H1 (cell line): ENCODE measurements around the gene NEU3.

Experiments
- CTCF ChIP-seq, 3 experiments: IDR thresholded peaks; 1 replicate in 2 of 3; 2 replicates in 1 of 3; pipeline versions ENCODE4 v1.5.1 to v1.6.1; 2011; ENCODE audit warnings: low read length in 3 of 3, mild to moderate bottlenecking in 3 of 3, inconsistent platforms in 2 of 3, low read depth in 1 of 3, moderate library complexity in 1 of 3; ENCODE audit not compliant: insufficient read depth in 1 of 3; ENCODE audit errors: control extremely low read depth in 1 of 3
- EP300 ChIP-seq, 2 experiments: IDR thresholded peaks; 1 replicate in 1 of 2; 2 replicates in 1 of 2; pipeline ENCODE4 v1.6.1; 2011 to 2012; ENCODE audit warnings: low read depth in 2 of 2, low read length in 2 of 2, mild to moderate bottlenecking in 2 of 2, borderline replicate concordance in 1 of 2, inconsistent platforms in 1 of 2, moderate library complexity in 1 of 2
- EZH2 ChIP-seq: fragments of 200-600 bp; sonication (generic); IDR thresholded peaks from 2 replicates; pipeline ENCODE4 v1.7.1; 2012; ENCODE audit warnings: low read depth, mild to moderate bottlenecking, moderate library complexity, low read length, inconsistent platforms; ENCODE audit not compliant: severe bottlenecking
- POLR2A ChIP-seq, 2 experiments: IDR thresholded peaks; 1 replicate in 1 of 2; 2 replicates in 1 of 2; pipeline ENCODE4 v1.6.1; 2011; ENCODE audit warnings: low read depth in 2 of 2, low read length in 2 of 2, mild to moderate bottlenecking in 2 of 2; ENCODE audit errors: control extremely low read depth in 1 of 2
- POLR2AphosphoS5 ChIP-seq: IDR thresholded peaks from 2 replicates; pipeline ENCODE4 v1.6.1; 2011; ENCODE audit warnings: low read depth, low read length
- SP1 ChIP-seq: IDR thresholded peaks from 2 replicates; pipeline ENCODE4 v1.6.1; 2011; ENCODE audit warnings: low read depth, low read length
- TCF12 ChIP-seq: IDR thresholded peaks from 2 replicates; pipeline ENCODE4 v1.6.1; 2011; ENCODE audit warnings: low read depth, mild to moderate bottlenecking, low read length

GRCh38 chr11:75063741-75064314, 75.1 kb downstream of the NEU3 start:
- no peak for TF ChIP-seq POLR2AphosphoS5
- TF ChIP-seq CTCF (IDR thresholded peaks at IDR 0.05; ENCODE audit: control extremely low read depth in 1 of 3, insufficient read depth in 1 of 3, low read depth in 1 of 3, low read length in 3 of 3) = no peak
- no peak for TF ChIP-seq TCF12
- TF ChIP-seq EZH2 = no peak
- no peak for TF ChIP-seq SP1
- TF ChIP-seq EP300 (IDR thresholded peaks at IDR 0.05; ENCODE audit: borderline replicate concordance in 1 of 2, low read depth in 2 of 2, low read length in 2 of 2) = no peak
- TF ChIP-seq POLR2A (IDR thresholded peaks at IDR 0.05; ENCODE audit: control extremely low read depth in 1 of 2, low read depth in 2 of 2, low read length in 2 of 2) = no peak
